Aorta (tissue), 5 donors: ENCODE measurements around the gene EPG5. TPM values are rescaled to one million over a fixed set of nuclear protein-coding genes. Genes with fewer than 3 reads are reported as not detected.
"Not testable (repeated sequence)": the region's sequence is repeated elsewhere in the genome, so short reads cannot be mapped to it uniquely, and the experiment has no call there.

Experiments
- ATAC-seq: fragments of 200-7000 bp; cut with Tn5 transposase; one replicate; pipeline ENCODE4 v1.9.1; 2022; ENCODE audit warnings: moderate library complexity; ENCODE audit not compliant: low FRiP score
- DNase-seq, 2 donors: peaks; one replicate each; pipeline ENCODE4 v3.0.0-alpha.2; 2020
- H3K27ac ChIP-seq, 2 donors: one replicate each; pipeline ENCODE4 v1.5.1; 2013; ENCODE audit warnings: low read length in 2 of 2, mild to moderate bottlenecking in 2 of 2, moderate library complexity in 2 of 2, control low read depth in 1 of 2, inconsistent platforms in 1 of 2, low read depth in 1 of 2
- H3K27me3 ChIP-seq, 2 donors: one replicate each; pipeline ENCODE4 v1.6.1; 2013; ENCODE audit warnings: control low read depth in 1 of 2, low read length in 1 of 2, mild to moderate bottlenecking in 1 of 2, moderate library complexity in 1 of 2; ENCODE audit not compliant: insufficient read depth in 2 of 2, control insufficient read depth in 1 of 2
- H3K36me3 ChIP-seq, 2 donors: one replicate each; pipeline ENCODE4 v1.6.1; 2013; ENCODE audit warnings: control low read depth in 1 of 2, low read length in 1 of 2, mild to moderate bottlenecking in 1 of 2; ENCODE audit not compliant: insufficient read depth in 2 of 2, control insufficient read depth in 1 of 2
- H3K4me1 ChIP-seq, 2 donors: one replicate each; pipeline ENCODE4 v1.6.1; 2013; ENCODE audit warnings: low read length in 2 of 2, control low read depth in 1 of 2, mild to moderate bottlenecking in 1 of 2, moderate library complexity in 1 of 2; ENCODE audit not compliant: insufficient read depth in 2 of 2, control insufficient read depth in 1 of 2
- H3K4me3 ChIP-seq, 2 donors: one replicate each; pipeline ENCODE4 v1.5.1; 2013; ENCODE audit warnings: low read length in 2 of 2, control low read depth in 1 of 2, mild to moderate bottlenecking in 1 of 2
- H3K9me3 ChIP-seq: one replicate; pipeline ENCODE4 v1.6.1; 2013; ENCODE audit warnings: mild to moderate bottlenecking, low read length; ENCODE audit not compliant: control insufficient read depth
- WGBS, 2 donors: extraction: QIAGEN DNeasy Blood & Tissue Kit; methylation state at CpG; one replicate each; pipeline ENCODE4 v1.1.7; 2013; 5-methylcytosine and 5-hydroxymethylcytosine counted together
- intact Hi-C, 2 donors: fragments of 100-400 bp; cut with DNase I; formaldehyde crosslinking; loops; one replicate each; pipeline versions ENCODE4 v1.14.2 to v1.15.0; 2022
- polyA plus RNA-seq, 2 donors: library from polyadenylated mRNA; stranded (reverse); fragments of 200-250 nt; gene quantifications; one replicate each; pipeline ENCODE4 v1.2.3, GENCODE V29; 2013
- total RNA-seq, 2 donors: library from RNA; stranded (reverse); fragmentation: NEBNext Ultra II Directional; extraction: Animal tissue kit (Norgen Biotek cat#: 25700); gene quantifications; one replicate each; pipeline ENCODE4 v1.2.1, GENCODE V29; 2021
- donor health status: healthy with polysubstance abuse.
- donor health status: Bipolar disorder and iron deficiency.
- donor health status: DM: no; HTN: no; CAD: no.
- donor health status: DM: no; HTN: no; CAD: no.
- donor health status: DM: yes; HTN: yes; CAD: no.

The EPG5 gene
- total and polyA plus RNA-seq, 4 donors: 2.5 to 37.3 (median 19.8) TPM

- Histone ChIP-seq H3K27me3 (no peaks in the 10 kb centered on the region), H3K36me3 (peaks cover 0 to 4% of the 10 kb centered on the region in 2 donors), H3K27ac (no peak overlapping the region), H3K4me3 (no peak overlapping the region), H3K9me3 (no peaks in the 10 kb centered on the region), H3K4me1 (no peaks in the 10 kb centered on the region)
- ATAC-seq: no peak
- intact Hi-C loops: loop anchor here in 1 of 2 donors (10.0 kb wide), 1 partner anchor 48 kb away; no protein-coding TSS in a partner anchor
- DNase-seq: no peak
- 70 to 71% methylated on average over 2 of the region's 2 CpGs for WGBS, 2 donors
Measured at GRCh38 chr18:45962461-45962860, 4.7 kb downstream of the EPG5 start.

GRCh38 chr18:45959484-45959883 lies 7.6 kb downstream of the EPG5 start:
- H3K27ac ChIP-seq, H3K4me1 ChIP-seq, H3K9me3 ChIP-seq, DNase-seq, intact Hi-C loops, ATAC-seq, H3K4me3 ChIP-seq, H3K27me3 ChIP-seq, H3K36me3 ChIP-seq: not testable (repeated sequence)
- WGBS, 2 donors: 90 to 97% methylated on average over 7 of the region's 7 CpGs

- H3K4me1 ChIP-seq: no peaks in the 10 kb centered on the region
- ATAC-seq: no peak
- H3K27ac ChIP-seq: no peak overlapping the region
- no peak overlapping the region for H3K4me3 ChIP-seq
- no peaks in the 10 kb centered on the region for H3K9me3 ChIP-seq
- intact Hi-C loops: no loop called here
- no peaks in the 10 kb centered on the region for H3K27me3 ChIP-seq
- no peak for DNase-seq
- H3K36me3 ChIP-seq: peaks cover 0 to 6% of the 10 kb centered on the region in 2 donors
Measured at GRCh38 chr18:45958730-45959129, 8.4 kb downstream of the EPG5 start.

- Histone ChIP-seq H3K4me3 (no peak overlapping the region), H3K27me3 (no peaks in the 10 kb centered on the region), H3K4me1 (no peaks in the 10 kb centered on the region), H3K36me3 (peaks cover 0 to 9% of the 10 kb centered on the region in 2 donors), H3K27ac (no peak overlapping the region), H3K9me3 (no peaks in the 10 kb centered on the region)
- no peak for ATAC-seq
- intact Hi-C loops: no loop called here
- WGBS, 2 donors: 97% methylated on average over 2 of the region's 2 CpGs
- no peak for DNase-seq
Measured at GRCh38 chr18:45958027-45958426, 9.1 kb downstream of the EPG5 start.

- Histone ChIP-seq H3K4me1 (no peaks in the 10 kb centered on the region), H3K27me3 (no peaks in the 10 kb centered on the region), H3K36me3 (peaks cover 4 to 12% of the 10 kb centered on the region in 2 donors), H3K9me3 (no peaks in the 10 kb centered on the region), H3K4me3 (no peak overlapping the region), H3K27ac (no peak overlapping the region)
- ATAC-seq: no peak
- intact Hi-C loops: no loop called here
- no peak for DNase-seq
Measured at GRCh38 chr18:45957100-45957499, 10.0 kb downstream of the EPG5 start.

- no peak overlapping the region for H3K27ac ChIP-seq
- H3K4me3 ChIP-seq: no peak overlapping the region
- H3K36me3 ChIP-seq: peaks cover 4 to 9% of the 10 kb centered on the region in 2 donors
- DNase-seq (no peak), ATAC-seq (no peak)
- 73 to 78% methylated on average over 7 of the region's 7 CpGs for WGBS, 2 donors
- intact Hi-C loops: no loop called here
- H3K27me3 ChIP-seq: no peaks in the 10 kb centered on the region
- H3K4me1 ChIP-seq: no peaks in the 10 kb centered on the region
- no peaks in the 10 kb centered on the region for H3K9me3 ChIP-seq
Measured at GRCh38 chr18:45954070-45954934, 12.8 kb downstream of the EPG5 start.

- H3K27ac ChIP-seq: no peak overlapping the region
- H3K9me3 ChIP-seq: no peaks in the 10 kb centered on the region
- DNase-seq: peak in 1 of 2 donors; percentile 72
- 82 to 90% methylated on average over 4 of the region's 4 CpGs for WGBS, 2 donors
- no peak overlapping the region for H3K4me3 ChIP-seq
- no peaks in the 10 kb centered on the region for H3K27me3 ChIP-seq
- peaks cover 12 to 14% of the 10 kb centered on the region in 2 donors for H3K36me3 ChIP-seq
- intact Hi-C loops: no loop called here
- no peak for ATAC-seq
- no peaks in the 10 kb centered on the region for H3K4me1 ChIP-seq
Measured at GRCh38 chr18:45951016-45951714, 16.0 kb downstream of the EPG5 start.

- H3K9me3 ChIP-seq: no peaks in the 10 kb centered on the region
- no peaks in the 10 kb centered on the region for H3K4me1 ChIP-seq
- no peak overlapping the region for H3K4me3 ChIP-seq
- DNase-seq (no peak), ATAC-seq (no peak)
- peaks cover 8 to 11% of the 10 kb centered on the region in 2 donors for H3K36me3 ChIP-seq
- H3K27ac ChIP-seq: no peak overlapping the region
- intact Hi-C loops: no loop called here
- WGBS, 2 donors: 84% methylated on average over 5 of the region's 5 CpGs
- H3K27me3 ChIP-seq: no peaks in the 10 kb centered on the region
Measured at GRCh38 chr18:45945669-45946068, 21.5 kb downstream of the EPG5 start.

GRCh38 chr18:45940724-45941123 lies 26.4 kb downstream of the EPG5 start:
- peaks cover 0 to 7% of the 10 kb centered on the region in 2 donors for H3K36me3 ChIP-seq
- no peak for ATAC-seq

More at GRCh38 chr18:45940724-45941123, 26.4 kb downstream of the EPG5 start:
- intact Hi-C loops: no loop called here
- no peaks in the 10 kb centered on the region for H3K9me3 ChIP-seq
- H3K4me3 ChIP-seq: no peak overlapping the region
- WGBS, 2 donors: 86 to 92% methylated on average over 2 of the region's 2 CpGs
- H3K27ac ChIP-seq: no peak overlapping the region
- H3K4me1 ChIP-seq: no peaks in the 10 kb centered on the region
- H3K27me3 ChIP-seq: no peaks in the 10 kb centered on the region
- DNase-seq: no peak
